Stimulated activated memory B cell treated with anti-CD40 and anti-IgM and Interleukin-4, amounts not matched to agents 10 μg/mL and 1 μg/mL and 100 μg/mL, for 72 hours (primary cell): ENCODE data around the gene CFAP46.
A peak's percentile ranks its signal among the peaks of the same experiment; 100 is the strongest.
"Not testable (repeated sequence)": the region's sequence is repeated elsewhere in the genome, so short reads cannot be mapped to it uniquely, and the experiment has no call there.

Experiments used
- ATAC-seq: fragments of 150-1000 bp; cut with Tn5 transposase; 2 replicates; pipeline ENCODE4 v1.10.0; 2021
- H3K27ac Mint-ChIP-seq: one replicate; pipeline ENCODE4 v1.8.0; 2022; ENCODE audit warnings: mild to moderate bottlenecking, mixed read lengths
- H3K27me3 Mint-ChIP-seq: one replicate; pipeline ENCODE4 v1.8.0; 2022; ENCODE audit warnings: mixed read lengths
- H3K36me3 Mint-ChIP-seq: one replicate; pipeline ENCODE4 v1.8.0; 2022; ENCODE audit warnings: mixed read lengths
- H3K4me1 Mint-ChIP-seq: one replicate; pipeline ENCODE4 v1.8.0; 2022; ENCODE audit warnings: mixed read lengths
- H3K4me3 Mint-ChIP-seq: one replicate; pipeline ENCODE4 v1.8.0; 2022; ENCODE audit warnings: mild to moderate bottlenecking, moderate library complexity, mixed read lengths
- H3K9me3 Mint-ChIP-seq: one replicate; pipeline ENCODE4 v1.8.0; 2022; ENCODE audit warnings: mixed read lengths

The CFAP46 gene

DNA sequence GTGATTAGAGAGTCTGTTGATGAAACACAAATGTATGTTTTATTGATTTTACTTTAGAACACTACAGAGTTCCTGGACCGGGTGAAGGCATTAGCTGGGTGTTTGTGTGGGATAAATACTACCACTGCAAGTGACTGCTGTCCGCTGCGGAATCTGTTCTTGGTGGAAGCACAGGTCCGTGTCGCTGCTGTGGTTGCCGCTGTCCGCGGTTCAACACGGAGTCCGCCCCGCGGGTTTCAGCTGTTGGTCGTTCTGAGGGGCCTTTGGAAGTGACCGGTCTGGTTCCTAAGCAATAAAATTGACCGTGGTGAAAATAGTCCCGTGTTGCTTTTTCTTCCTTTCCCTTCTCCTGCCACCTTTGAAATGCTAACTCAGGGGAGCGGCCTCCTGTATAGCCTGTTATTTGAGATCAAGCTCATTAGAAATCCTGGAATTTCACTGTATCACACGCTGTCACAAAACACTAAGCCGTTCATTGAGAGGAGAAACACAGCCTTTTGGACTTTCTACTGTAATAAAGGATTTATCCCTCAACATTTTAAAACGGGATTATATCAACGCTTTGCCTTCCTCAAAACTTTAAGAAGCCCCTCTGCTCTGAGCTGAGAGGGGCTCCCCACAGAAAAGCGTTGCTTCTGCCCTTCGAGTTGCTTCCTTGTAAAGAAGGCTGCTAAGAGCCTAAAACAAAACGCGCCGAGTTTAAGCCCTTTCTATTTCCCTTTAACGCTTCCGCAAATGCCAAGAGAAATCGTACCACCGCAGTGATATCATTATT, 159.0 kb downstream of the CFAP46 start:
- no peaks in the 10 kb centered on the region for H3K9me3 Mint-ChIP-seq
- H3K27me3 Mint-ChIP-seq, result no peaks in the 10 kb centered on the region
- H3K4me1 Mint-ChIP-seq, result no peaks in the 10 kb centered on the region
- peaks cover 51% of the 10 kb centered on the region for H3K36me3 Mint-ChIP-seq
- H3K4me3 Mint-ChIP-seq, result no peak overlapping the region
- H3K27ac Mint-ChIP-seq, result no peak overlapping the region
- ATAC-seq, result no peak

DNA sequence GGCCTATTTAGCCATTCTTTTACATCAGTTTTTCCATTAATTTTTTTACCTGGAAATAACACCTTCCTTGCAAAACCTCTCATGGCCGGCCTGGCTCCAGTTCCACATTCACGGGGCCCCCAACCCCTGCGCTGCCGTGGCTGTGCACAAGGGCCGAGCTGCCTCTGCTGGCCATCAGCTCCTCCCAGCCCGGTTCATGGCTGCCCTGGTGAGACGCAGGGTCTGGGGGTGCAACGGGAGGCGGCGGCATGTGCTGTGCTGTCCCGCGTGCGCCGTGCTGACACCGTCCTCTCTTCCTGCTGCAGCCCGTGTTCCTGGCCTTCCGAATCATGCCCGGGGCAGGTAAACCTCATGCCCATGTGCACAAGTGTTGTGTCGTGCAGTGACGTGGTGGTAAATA, 160.8 kb downstream of the CFAP46 start:
- Mint-ChIP-seq H3K4me1 (no peaks in the 10 kb centered on the region), H3K27ac (no peak overlapping the region), H3K27me3 (no peaks in the 10 kb centered on the region), H3K4me3 (no peak overlapping the region), H3K36me3 (peaks cover 68% of the 10 kb centered on the region), H3K9me3 (no peaks in the 10 kb centered on the region)
- ATAC-seq, result no peak

DNA sequence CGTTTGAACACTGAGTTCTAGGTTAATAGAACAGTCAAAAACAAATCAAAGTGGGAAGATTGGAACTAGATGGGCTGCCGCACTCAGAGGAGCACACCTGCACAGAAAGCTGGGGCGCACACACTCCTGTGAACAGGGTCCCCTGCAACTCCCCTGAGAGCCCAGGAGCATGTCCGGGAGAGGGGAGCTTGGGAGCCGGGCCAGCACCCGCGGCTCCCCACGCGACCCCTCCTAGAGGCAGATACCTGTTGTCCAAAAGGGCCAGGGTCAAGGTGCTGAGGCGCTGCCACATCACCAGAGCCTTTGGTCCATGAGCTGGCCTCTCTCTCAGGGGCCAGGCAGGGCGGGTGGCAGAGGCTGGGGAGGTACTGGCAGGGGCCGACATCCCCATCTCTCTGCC, 162.0 kb downstream of the CFAP46 start:
- no peak for ATAC-seq
- Mint-ChIP-seq H3K4me3 (no peak overlapping the region), H3K9me3 (no peaks in the 10 kb centered on the region), H3K36me3 (peaks cover 78% of the 10 kb centered on the region), H3K4me1 (no peaks in the 10 kb centered on the region), H3K27me3 (no peaks in the 10 kb centered on the region), H3K27ac (no peak overlapping the region)

DNA sequence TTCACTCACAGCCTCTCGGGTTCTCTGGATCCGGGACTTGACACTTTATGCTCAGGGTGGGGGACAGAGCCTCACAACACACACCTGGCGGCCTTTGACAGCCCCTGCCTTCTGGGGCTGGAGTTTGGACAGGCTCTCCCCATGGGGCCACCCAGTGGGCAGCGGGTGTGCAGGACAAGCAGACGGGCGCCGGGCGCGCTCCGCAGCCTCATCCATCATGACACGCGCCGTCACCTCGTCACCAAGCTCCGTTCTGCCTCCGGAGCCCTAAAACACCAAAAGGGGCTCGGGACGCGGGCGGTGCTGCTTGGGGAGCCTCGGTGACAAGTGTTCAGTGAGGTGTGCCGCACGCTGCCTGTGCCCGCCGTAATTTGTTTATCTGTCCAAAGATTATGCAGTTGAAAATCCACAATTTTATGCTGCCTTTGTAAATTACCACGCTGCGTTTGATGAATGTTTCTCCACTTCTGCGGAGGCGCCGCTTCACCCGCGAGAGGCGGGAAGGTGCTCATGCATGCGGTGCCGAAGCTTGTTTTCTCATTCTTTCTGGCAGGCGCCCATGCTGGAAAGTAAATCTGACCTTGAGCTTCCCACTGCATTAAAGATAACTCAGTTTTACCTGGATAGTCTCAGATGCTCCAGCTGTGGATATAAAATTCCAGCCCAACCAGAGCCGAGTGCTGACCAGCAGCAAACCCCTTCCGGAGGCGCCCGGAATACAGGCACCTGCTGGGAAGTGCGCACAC, 162.6 kb downstream of the CFAP46 start:
- peaks cover 80% of the 10 kb centered on the region for H3K36me3 Mint-ChIP-seq
- H3K4me3 Mint-ChIP-seq, result no peak overlapping the region
- no peaks in the 10 kb centered on the region for H3K4me1 Mint-ChIP-seq
- H3K9me3 Mint-ChIP-seq, result no peaks in the 10 kb centered on the region
- H3K27me3 Mint-ChIP-seq, result no peaks in the 10 kb centered on the region
- ATAC-seq, result no peak
- H3K27ac Mint-ChIP-seq, result no peak overlapping the region

GRCh38 chr10:132777441-132777840, 164.9 kb downstream of the CFAP46 start:
- Mint-ChIP-seq H3K4me1 (no peaks in the 10 kb centered on the region), H3K27me3 (no peaks in the 10 kb centered on the region), H3K9me3 (no peaks in the 10 kb centered on the region), H3K27ac (no peak overlapping the region), H3K36me3 (peaks cover 84% of the 10 kb centered on the region), H3K4me3 (no peak overlapping the region)
- peak; percentile 4 for ATAC-seq

DNA sequence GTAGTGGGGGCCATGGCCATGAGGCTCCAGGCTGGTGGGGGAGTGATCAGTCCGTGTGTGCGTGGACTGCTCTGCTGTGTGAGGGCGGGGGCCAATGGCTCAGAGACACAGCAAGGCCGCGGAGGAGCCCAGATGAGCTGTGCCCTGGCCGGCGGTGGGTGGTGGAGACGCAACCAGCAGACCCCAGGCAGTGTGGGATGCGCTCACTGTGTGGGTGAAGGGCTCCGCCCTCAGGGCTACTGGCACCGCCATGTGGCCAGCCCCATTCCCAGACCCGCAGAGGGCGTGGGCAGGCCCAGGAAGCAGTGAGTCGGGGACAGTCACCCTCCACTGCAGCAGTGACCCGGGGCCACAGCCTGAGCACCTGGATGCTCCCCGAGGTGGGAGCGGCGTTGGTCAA, 165.5 kb downstream of the CFAP46 start:
- Mint-ChIP-seq H3K36me3 (peaks cover 78% of the 10 kb centered on the region), H3K9me3 (no peaks in the 10 kb centered on the region), H3K27ac (no peak overlapping the region), H3K4me1 (no peaks in the 10 kb centered on the region), H3K27me3 (no peaks in the 10 kb centered on the region), H3K4me3 (no peak overlapping the region)
- ATAC-seq, result no peak

DNA sequence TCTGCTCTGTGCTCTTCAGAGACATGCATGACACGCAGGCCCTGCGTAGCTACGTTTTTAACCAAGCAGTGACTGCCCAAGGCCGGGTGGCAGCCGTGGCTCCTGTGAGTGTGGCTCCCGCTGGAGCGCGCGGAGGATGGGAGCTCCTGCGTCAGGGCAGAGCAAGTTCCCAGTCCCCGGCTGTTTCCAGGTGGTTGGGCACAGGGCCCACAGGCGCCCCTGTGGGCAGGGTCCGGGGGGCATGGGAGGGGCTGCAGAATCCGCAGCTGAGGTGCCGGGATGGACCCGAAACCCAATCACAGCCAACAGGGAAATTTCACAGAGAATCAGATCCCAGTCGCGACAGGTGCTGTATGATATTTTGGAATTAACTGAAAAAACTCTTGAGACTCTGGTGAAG, 166.2 kb downstream of the CFAP46 start:
- Mint-ChIP-seq H3K27me3 (no peaks in the 10 kb centered on the region), H3K36me3 (peaks cover 73% of the 10 kb centered on the region), H3K9me3 (no peaks in the 10 kb centered on the region), H3K4me1 (no peaks in the 10 kb centered on the region), H3K4me3 (no peak overlapping the region), H3K27ac (no peak overlapping the region)
- ATAC-seq, result no peak

- H3K4me1 Mint-ChIP-seq, result no peaks in the 10 kb centered on the region
- no peak overlapping the region for H3K4me3 Mint-ChIP-seq
- peak; percentile 34 for ATAC-seq
- H3K9me3 Mint-ChIP-seq, result no peaks in the 10 kb centered on the region
- H3K36me3 Mint-ChIP-seq, result peaks cover 73% of the 10 kb centered on the region
- H3K27me3 Mint-ChIP-seq, result no peaks in the 10 kb centered on the region
- no peak overlapping the region for H3K27ac Mint-ChIP-seq
These were observed 167.2 kb downstream of the CFAP46 start for GRCh38 chr10:132774902-132775863.

- H3K4me1 Mint-ChIP-seq, result no peaks in the 10 kb centered on the region
- H3K27me3 Mint-ChIP-seq, result no peaks in the 10 kb centered on the region
- H3K4me3 Mint-ChIP-seq, result no peak overlapping the region
- H3K36me3 Mint-ChIP-seq, result peaks cover 65% of the 10 kb centered on the region
- ATAC-seq, result peak; percentile 7
- H3K9me3 Mint-ChIP-seq, result no peaks in the 10 kb centered on the region
- H3K27ac Mint-ChIP-seq, result no peak overlapping the region
These were observed 168.0 kb downstream of the CFAP46 start for GRCh38 chr10:132774181-132774901.

GRCh38 chr10:132772816-132773215, 169.6 kb downstream of the CFAP46 start:
- not testable (repeated sequence) for H3K4me3 Mint-ChIP-seq, ATAC-seq, H3K27me3 Mint-ChIP-seq, H3K9me3 Mint-ChIP-seq, H3K27ac Mint-ChIP-seq, H3K4me1 Mint-ChIP-seq
- H3K36me3 Mint-ChIP-seq, result peaks cover 66% of the 10 kb centered on the region

DNA sequence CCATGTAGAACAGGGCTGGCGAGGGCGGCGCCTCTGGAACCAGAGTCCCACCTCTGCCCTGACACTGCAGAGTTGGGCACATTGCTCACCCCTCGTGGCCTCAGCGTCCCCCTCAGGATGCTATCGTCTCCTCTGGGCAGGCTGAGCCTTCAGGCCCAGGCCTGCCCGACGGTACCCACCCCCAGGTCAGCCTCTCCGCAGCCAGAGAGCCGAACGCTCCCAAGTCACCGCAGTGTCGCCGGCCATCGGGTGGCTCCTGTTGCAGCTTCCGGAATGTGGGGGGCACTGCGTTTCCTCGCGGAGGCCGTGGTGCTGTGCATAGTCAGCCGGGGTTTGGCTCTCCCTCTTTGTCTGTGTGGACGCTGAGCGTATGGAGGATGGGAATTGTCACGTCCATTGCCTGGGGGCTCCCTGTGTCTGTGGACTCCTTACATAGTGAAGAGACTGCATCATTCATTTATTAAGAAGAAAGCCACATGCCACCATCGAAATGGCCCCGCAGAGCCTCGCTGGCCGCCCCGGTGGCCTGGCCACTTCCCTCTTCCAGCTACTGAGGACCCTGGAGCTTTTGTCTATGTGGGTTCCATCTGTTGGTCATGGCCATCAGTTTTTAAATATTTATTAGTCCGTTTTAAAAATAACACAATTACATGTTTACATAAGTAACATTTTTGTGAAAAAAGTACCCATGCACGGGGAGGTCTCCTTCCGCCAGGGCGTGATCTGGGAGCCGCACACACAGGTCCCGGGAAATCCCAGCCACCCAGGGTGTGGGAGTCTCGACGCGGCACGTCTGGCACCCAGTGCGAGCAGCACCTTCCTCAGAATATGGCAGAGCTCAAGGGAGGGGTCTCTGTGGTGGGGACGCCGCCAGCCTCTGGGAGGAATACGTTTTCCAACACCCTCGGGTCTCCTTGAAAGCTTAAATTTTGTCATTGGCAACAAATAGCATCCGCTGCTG, 172.0 kb downstream of the CFAP46 start:
- Mint-ChIP-seq H3K9me3 (no peaks in the 10 kb centered on the region), H3K27me3 (no peaks in the 10 kb centered on the region), H3K36me3 (peaks cover 65% of the 10 kb centered on the region)

GRCh38 chr10:132768346-132769248, 173.8 kb downstream of the CFAP46 start:
- no peak overlapping the region for H3K4me3 Mint-ChIP-seq
- H3K4me1 Mint-ChIP-seq, result no peaks in the 10 kb centered on the region
- H3K27me3 Mint-ChIP-seq, result no peaks in the 10 kb centered on the region
- H3K27ac Mint-ChIP-seq, result no peak overlapping the region
- no peaks in the 10 kb centered on the region for H3K9me3 Mint-ChIP-seq
- ATAC-seq, result no peak
- peaks cover 68% of the 10 kb centered on the region for H3K36me3 Mint-ChIP-seq

More for the DNA sequence above, 172.0 kb downstream of the CFAP46 start:
- no peak for ATAC-seq
- H3K4me3 Mint-ChIP-seq, result no peak overlapping the region
- no peak overlapping the region for H3K27ac Mint-ChIP-seq
- no peaks in the 10 kb centered on the region for H3K4me1 Mint-ChIP-seq

GRCh38 chr10:132766291-132766690, 176.1 kb downstream of the CFAP46 start:
- H3K4me1 Mint-ChIP-seq, result peaks cover 8% of the 10 kb centered on the region
- no peak overlapping the region for H3K27ac Mint-ChIP-seq
- no peak overlapping the region for H3K4me3 Mint-ChIP-seq
- ATAC-seq, result no peak
- no peaks in the 10 kb centered on the region for H3K27me3 Mint-ChIP-seq
- no peaks in the 10 kb centered on the region for H3K9me3 Mint-ChIP-seq
- peaks cover 74% of the 10 kb centered on the region for H3K36me3 Mint-ChIP-seq
